ENCODE results near the gene PPARD.
"Not testable (repeated sequence)": the region's sequence is repeated elsewhere in the genome, so short reads cannot be mapped to it uniquely, and the experiment has no call there.

The PPARD gene

GRCh38 chr6:35411066-35411465 is 68.7 kb downstream of the PPARD start:
- peak in 1 of 5 donors; percentile 39 for DNase-seq

GRCh38 chr6:35412102-35412501 is 69.7 kb downstream of the PPARD start:
- no peak for DNase-seq

- DNase-seq: no peak
Measured at GRCh38 chr6:35413911-35414310, 71.6 kb downstream of the PPARD start.

DNA sequence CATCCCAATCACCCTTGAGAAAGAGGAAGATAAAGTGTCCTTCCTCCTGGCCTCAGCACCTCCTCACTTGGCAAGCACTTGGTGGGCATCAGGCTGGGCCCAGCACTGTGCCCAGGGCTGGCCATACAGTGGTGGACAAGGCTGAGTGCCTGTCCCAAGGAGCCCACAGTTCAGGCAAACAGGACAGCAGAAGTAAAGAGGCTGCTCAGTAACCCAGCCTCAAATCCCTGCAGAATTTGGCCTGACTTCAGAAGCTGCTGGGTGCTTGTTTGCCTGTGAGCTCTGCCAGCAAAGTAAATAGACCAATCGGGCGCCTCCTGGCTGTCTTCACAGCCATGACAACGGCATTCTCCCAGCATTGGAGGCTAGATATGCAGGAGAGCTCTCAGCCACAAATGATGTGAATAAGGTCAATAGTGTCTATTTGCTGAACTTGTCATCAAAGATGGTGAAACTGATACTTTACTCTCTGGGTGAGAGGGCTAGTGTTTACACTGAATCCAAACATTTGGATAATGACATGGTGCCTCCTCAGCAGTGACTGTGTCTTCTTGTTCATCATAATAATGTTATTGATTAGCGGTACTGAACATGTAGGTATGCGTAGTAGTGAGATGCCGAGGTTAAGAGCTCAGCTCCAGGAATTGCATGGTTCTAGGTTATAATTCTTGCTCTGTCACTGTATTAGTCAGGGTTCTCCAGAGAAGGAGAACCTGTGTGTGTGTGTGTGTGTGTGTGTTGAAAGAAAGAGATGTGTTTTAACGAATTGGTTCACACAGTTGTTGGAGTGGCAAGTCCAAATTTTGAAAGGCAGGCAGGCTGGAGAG is 72.9 kb downstream of the PPARD start:
- peak in 2 of 5 donors; percentile 15 to 33 for DNase-seq

DNA sequence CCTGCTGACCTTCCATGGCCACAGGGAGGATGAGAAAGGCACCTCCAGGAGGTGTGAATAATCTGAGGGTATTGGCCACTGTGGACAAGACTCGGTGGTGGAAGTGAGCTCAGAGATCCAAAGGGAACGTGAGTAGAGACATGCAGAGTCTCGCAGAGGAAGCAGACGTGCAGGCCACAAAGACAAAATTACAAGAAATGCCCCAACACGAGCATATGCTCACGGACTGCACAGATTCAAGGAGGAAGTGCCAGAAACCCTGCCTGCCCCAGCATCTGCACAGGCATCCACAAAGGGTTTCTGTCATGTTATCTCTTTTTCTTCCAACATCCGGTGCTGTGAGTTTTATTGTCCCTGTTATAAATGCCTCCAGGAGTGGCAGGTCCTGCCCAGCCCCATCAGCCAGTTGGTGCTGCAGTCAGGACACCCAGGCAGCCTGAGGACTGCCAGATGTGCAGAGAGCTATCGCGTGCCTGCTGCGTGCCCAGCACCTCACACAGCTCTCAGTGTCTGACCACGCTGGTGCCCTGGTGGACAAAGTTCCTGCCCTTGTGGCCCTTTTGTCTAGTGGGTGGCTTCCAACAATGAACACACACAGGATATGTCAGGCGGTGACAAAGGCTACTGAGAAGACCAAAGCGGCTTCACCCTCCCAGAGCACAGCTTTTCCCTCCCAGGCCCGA is 75.8 kb downstream of the PPARD start:
- DNase-seq: peak in 1 of 5 donors; percentile 54

GRCh38 chr6:35419417-35419816 is 77.1 kb downstream of the PPARD start:
- DNase-seq: peak in 1 of 5 donors; percentile 53

DNA sequence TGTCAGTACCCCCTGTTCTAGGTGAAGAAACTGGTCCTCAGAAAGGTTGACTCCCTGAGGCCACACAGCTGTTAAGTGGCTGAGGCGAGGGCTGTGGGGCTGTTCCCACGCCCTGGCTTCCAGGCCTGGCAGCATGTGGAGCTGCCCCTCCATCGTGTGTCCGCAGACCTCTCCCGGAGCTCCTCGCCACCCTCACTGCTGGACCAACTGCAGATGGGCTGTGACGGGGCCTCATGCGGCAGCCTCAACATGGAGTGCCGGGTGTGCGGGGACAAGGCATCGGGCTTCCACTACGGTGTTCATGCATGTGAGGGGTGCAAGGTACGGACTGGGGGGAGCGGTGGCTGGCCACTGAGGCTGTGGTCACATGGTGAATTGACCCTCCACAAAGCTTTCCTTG is 77.6 kb downstream of the PPARD start:
- DNase-seq: no peak

- no peak for DNase-seq
Measured at GRCh38 chr6:35425284-35425683, 82.9 kb downstream of the PPARD start.

DNA sequence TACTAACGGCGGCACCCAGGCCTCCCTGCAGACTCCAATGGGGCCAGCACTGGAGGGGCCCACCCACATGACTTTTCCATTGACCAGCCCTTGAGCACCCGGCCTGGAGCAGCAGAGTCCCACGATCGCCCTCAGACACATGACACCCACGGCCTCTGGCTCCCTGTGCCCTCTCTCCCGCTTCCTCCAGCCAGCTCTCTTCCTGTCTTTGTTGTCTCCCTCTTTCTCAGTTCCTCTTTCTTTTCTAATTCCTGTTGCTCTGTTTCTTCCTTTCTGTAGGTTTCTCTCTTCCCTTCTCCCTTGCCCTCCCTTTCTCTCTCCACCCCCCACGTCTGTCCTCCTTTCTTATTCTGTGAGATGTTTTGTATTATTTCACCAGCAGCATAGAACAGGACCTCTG is 83.7 kb downstream of the PPARD start:
- DNase-seq: no peak

DNA sequence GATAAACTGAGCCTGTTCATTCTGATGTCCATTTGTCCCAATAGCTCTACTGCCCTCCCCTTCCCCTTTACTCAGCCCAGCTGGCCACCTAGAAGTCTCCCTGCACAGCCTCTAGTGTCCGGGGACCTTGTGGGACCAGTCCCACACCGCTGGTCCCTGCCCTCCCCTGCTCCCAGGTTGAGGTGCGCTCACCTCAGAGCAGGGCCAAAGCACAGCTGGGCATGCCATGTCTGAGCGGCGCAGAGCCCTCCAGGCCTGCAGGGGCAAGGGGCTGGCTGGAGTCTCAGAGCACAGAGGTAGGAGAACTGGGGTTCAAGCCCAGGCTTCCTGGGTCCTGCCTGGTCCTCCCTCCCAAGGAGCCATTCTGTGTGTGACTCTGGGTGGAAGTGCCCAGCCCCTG is 85.1 kb downstream of the PPARD start:
- no peak for DNase-seq

- no peak for DNase-seq
Measured at GRCh38 chr6:35427851-35428321, 85.5 kb downstream of the PPARD start.

DNA sequence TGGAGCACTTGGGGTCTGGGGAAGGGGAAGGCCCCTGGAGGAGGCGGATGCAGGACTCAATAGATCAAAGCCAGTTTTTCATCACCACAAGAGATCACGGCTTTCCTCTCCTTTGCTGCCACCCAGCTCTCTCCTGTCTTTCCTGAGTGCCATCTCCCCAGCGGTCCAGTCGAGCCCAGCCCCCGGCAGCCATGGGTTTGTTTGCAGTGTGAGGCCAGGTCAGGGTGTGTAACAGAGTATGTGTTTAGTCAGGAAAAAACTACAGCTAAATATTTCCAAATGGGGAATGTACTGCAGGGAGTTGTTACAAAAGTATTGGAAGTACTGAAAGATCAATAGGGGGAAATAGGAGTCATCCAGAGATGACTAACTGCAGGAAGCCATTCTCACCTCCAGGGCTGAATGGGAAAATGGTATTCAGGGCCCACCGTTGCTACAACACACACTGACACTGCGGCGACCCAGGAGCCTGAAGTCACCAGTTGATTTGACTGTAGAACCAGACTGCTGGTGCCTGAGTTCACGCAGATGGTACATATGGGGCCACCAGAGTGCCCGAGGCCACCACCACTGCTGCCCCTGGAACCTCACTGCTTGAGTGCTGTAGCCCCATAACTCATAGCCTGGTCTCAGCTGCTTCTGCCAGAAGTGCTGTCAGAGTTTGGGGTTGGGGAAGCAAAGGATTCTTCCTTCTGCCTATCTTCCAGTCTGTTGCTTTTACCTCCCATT is 86.2 kb downstream of the PPARD start:
- no peak for DNase-seq

DNA sequence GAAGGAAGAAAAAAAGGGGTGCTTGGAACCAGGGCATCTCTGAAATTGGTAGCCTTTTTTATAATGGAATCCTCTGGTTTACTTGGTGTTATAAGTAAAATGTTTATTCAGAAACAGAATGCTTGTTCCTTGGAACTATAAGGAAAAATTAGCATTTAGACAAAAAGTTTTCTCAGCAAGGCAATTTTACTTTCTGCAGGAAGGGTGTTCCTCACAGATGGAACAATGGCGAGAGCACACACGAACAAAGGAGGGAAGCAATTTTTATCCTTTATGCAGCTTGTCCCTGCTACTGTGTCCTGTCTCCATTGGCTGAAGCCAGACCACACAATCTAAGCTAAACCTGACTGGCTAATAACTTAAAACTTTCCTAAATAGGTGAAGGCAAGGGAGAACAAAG is 87.1 kb downstream of the PPARD start:
- no peak for DNase-seq

GRCh38 chr6:35432291-35432690 is 89.9 kb downstream of the PPARD start:
- DNase-seq: no peak

- DNase-seq: not testable (repeated sequence)
Measured at GRCh38 chr6:35432702-35433101, 90.3 kb downstream of the PPARD start.

DNA sequence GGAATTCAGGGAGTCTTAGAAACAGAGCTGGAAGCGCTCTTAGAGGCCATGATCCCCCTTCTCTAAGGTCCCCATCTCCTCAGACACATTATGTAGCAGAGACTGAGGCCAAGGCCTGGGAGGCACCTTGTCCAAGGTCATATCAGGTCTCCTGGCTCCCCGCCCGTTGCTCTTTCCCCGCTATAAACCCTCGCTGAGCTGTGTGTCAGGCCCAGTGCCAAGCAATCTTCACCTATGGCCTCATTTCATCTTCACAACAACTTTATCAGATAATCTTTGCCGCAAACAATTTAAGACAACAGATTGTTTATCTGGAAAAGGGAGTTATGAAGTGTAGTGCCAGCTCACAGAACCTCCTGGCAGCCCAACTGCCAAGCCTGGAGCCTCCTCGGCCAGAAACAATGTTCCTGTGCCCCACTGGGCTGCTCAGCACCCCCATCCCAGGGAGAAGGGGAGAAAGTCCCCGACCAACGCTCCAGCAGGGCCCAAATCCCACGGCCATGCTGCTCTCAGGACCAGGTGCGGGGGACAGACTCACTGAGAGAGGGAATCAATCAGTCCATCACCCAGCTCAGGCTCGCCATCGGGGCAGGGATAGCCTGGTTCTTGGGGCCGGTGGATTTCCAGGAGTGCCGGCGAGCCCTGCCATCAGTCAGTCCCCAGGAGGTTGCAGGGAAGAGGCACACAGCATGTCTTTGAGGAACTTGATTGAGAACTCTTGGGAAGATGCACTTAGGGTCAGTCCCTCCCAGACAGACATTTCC is 92.9 kb downstream of the PPARD start:
- DNase-seq: no peak

DNA sequence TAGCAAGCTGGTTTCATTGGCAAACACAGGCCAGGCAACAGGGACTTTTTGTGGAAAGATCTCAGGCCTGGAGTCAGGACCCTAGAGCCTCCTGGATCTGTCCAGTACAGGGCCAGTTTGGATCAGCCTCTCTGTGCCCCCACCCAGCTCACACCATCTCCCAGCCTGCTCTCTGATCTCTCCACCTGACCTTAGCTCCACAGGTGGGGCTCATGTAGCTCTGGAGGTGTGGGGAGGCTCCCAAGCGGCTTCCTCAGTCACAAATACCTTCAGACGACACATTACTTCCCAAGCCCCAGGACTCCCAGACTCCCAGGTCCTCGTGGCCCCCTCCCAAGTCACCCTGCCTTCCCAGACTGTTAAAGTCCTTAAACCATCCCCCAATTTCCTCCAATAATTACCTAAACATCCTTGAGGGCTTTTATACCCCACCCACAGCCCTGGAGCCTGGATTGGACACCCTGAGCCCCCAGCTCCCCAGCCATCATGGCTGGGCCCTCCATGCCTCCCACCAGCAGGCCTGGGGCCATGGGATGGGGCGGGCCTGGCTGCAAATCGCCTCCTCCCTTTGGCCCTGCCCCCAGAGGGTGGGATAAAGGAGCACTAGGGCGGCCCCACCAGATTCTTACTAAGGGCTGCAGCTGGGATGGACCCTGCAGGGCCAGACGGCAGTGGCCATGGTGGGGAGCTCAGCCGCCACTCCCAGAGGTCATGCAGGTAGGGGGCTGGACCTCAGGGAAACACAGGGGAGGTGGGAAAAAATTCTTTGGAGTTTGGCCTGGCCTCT is 93.9 kb downstream of the PPARD start:
- DNase-seq: no peak

DNA sequence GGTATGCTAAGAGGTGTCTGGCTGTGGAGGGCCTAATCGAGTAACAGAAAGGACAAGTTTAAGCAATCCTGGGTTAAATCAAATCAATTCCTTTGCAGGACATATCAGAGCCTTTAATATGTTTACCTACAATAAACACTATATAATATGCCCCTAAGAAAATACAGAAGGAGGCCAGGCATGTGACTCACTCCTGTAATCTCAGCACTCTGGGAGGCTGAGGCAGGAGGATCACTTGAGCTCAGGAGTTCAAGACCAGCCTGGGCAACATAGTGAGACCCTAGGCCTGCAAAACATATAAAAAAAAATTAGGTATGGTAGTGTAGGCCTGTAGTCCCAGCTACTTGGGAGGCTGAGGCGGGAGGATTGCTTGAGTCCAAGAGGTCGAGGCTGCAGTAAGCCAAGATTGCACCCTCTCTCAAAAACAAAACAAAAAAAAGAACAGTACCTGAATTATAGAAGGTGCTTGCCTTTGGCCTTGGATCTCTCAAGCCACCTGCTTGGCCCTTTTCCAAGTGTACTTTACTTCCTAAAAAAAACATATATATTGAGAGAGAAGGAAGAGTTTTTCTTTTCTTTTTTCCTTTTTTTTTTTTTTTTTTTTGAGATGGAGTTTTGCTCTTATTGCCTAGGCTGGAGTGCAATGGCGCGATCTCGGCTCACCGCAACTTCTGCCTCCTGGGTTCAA is 96.2 kb downstream of the PPARD start:
- DNase-seq: not testable (repeated sequence)

DNA sequence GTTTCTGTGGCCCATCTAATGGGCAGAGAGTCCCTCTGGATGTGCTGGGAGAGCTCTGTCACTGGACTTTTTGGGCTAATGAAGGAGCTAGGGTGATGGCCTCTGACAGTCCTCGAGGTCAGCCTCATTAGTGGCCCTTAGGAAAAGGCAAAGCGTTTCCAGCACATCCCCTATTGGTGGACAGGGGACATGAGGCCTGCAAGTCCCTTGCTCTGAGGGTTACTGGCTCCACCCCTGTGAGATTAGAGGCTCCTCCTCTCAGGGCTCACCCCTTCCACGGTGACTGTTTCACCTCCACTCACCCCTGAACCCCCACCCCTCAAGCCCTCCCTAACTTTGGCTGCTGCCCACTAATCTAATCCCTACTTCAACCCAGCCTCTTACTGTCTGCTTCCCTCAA is 97.0 kb downstream of the PPARD start:
- DNase-seq: no peak

GRCh38 chr6:35441205-35441604 is 98.8 kb downstream of the PPARD start:
- no peak for DNase-seq

- no peak for DNase-seq
Measured at GRCh38 chr6:35441642-35442041, 99.3 kb downstream of the PPARD start.

Data from T-helper 1 cell (primary cell).